Activated CD4-positive, alpha-beta T cell treated with anti-CD3 and anti-CD28 coated beads, Interleukin-2, Interleukin-6, amounts not matched to agents 100 ng/mL and 50 ng/mL, durations not matched to agents 16 hours and 8 hours (primary cell): ENCODE data around the gene FKBP5.
A peak's percentile ranks its signal among the peaks of the same experiment; 100 is the strongest.
"Not testable (repeated sequence)": the region's sequence is repeated elsewhere in the genome, so short reads cannot be mapped to it uniquely, and the experiment has no call there.

Source experiments
- DNase-seq: peaks from one replicate; pipeline ENCODE4 v3.0.0-alpha.2; 2020

The FKBP5 gene

GRCh38 chr6:35582315-35582714 lies 106.4 kb downstream of the FKBP5 start:
- DNase-seq = no peak

GRCh38 chr6:35581633-35582032 lies 107.1 kb downstream of the FKBP5 start:
- no peak for DNase-seq

GRCh38 chr6:35580836-35581235 lies 107.9 kb downstream of the FKBP5 start:
- no peak for DNase-seq

DNA sequence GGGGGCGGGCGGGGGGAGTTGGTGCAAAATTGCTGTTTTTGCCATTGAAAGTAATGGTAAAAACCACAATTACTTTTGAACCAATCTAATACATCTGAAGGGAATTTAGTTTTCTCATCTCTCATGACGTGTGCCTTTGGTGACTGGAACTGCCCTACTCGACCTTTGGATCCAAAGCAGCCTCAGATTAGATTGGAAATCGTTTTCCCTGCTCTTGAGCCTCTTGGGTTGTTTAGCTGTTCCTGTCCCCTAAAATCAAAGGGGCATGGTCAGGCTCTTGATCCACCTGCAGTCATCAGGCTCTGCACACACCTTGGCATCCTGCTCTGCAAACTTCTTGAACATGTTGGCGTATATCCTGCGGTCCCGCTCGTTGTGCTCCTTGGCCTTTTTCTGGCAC lies 112.0 kb downstream of the FKBP5 start:
- DNase-seq = no peak

DNA sequence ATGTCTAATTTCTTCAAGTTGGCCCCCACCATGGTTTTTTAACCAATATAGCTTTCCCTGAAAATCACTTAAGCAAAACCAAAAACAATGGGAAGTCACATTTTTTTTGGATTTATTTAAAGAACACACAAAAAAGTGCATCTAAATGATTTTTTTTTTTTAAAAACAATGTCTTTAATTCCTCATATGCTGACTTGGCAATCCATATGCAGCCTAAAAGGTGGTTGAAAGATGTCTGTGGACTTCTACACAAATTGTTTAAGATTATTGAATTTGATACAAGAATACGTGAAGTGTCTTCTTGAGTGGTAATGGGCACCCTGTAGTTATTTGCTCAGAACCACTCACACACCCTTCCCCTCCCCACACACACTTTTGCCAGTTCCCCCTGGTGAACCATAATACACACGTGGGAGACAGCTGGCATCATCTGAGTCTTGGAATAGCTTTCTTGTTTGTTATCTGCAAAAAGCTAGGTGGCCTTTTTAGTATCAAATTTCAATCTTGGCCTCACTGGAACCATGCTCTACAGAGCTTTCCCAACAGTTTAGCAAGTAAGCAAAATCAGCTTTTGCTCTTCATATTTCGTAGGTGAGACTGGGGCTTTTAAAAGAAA lies 115.1 kb downstream of the FKBP5 start:
- no peak for DNase-seq

GRCh38 chr6:35570885-35571330 lies 117.8 kb downstream of the FKBP5 start:
- DNase-seq = not testable (repeated sequence)

- DNase-seq = peak; percentile 34
Observed at GRCh38 chr6:35569011-35569461, 119.7 kb downstream of the FKBP5 start.

DNA sequence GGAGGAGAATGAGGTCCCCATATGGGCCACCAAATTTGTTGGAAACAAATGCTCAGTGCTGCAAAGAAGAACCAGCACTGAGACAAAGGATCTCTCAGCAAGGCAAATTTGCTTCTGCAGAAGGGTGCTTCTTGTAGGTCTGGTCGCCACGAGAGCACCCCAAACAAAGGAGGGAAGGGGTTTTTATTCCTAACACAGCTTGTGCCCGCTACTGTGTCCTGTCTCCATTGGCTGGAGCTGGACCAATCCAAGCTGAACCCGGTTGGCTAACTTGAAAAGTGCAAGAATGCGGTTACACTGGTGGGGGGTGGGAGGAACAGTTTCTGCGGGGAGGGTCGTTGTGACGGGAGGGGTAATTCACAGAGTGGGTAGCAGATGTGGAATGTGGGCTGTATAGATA lies 121.9 kb downstream of the FKBP5 start:
- DNase-seq = no peak

GRCh38 chr6:35564733-35565132 lies 124.0 kb downstream of the FKBP5 start:
- DNase-seq = no peak

DNA sequence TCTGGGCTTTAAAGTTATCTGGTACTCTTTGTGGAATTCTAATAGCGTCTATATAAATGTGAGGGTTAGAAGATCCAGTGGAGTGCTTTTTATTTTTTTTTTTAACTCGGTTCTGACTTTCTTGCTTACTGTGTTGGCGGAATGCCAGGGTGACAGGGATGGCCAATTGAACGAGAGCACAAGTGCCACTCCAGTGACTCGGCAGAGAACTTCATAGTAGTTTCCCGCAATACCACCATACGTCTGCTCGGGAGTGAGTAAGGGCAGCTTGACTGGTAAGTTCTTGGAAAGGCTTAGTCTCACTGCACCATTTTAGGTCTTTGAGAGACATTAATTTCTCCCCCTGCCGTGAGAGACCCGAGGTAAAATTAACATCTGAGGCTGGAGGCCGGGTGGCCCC lies 126.7 kb downstream of the FKBP5 start:
- no peak for DNase-seq

DNA sequence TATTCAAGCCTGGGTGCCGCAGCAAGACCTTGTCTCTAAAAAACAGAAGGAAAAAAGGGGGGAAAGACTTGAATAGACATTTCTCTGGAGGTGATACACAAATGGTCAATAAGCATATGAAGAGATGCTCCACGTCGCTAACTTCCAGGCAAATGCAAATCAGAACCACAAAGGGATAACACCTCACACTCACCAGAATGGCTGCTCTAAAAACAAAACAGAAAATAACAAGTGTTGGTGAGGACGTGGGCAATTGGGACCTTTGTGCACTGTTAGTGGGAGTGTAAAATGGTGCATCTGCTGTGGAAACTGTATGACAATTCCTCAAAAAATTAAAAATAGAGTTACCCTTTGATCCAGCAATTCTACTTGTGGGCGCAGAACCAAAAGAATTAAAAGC lies 127.6 kb downstream of the FKBP5 start:
- DNase-seq = no peak

DNA sequence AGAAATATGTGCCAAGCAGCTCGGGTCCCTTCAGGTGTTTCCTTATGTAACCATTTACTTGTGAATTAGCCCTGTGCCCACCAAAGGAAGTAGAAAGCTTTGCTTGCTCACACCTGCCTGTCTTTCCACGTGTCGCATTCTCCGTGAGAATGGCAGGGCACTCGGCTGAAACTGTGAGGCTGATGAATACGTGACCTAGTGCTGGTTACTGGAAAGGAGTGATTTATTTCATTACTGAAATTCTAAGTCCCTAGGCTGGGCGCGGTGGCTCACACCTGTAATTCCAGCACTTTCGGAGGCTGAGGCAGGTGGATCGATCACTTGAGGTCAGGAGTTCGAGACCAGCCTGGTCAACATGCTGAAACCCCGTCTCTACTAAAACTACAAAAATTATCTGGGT lies 130.1 kb downstream of the FKBP5 start:
- DNase-seq = no peak

DNA sequence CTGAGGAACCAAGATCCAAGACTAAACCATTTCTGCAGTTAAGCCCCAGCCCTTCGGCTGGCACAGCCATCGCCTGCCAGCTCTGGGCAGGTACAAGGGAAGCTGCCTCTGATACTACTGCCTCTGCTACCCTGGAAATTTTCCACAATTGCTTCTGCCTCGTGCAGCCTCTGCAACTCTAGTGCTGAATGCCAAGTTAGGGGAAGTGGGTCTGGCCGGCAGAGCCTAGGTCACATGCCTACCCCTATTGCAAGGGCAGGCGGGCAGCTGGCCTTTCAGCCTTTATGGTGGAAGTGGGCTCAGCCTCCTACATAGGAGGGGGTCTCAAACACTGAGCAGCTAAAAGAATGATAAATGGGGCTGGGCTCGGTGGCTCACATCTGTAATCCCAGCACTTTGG lies 131.5 kb downstream of the FKBP5 start:
- no peak for DNase-seq

DNA sequence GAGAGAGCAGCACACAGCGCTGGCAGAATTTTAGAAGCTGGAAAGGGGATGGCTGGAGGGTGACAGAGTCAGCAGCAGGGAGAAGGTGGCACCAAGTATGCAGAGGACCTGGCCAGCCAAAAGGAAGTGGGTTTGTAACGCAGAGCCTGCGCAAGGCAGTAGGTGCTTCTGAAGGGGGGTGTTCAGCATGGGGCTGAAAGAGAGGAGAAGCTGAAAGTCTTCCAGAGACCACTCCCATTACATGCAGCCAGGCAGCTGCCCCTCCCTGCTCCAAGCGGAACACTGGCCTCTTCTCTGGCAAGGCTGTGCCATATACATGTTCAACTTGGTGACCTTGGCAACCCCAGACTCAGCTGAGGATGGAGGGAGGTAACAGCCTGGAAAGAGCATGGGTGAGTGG lies 133.9 kb downstream of the FKBP5 start:
- DNase-seq = no peak

DNA sequence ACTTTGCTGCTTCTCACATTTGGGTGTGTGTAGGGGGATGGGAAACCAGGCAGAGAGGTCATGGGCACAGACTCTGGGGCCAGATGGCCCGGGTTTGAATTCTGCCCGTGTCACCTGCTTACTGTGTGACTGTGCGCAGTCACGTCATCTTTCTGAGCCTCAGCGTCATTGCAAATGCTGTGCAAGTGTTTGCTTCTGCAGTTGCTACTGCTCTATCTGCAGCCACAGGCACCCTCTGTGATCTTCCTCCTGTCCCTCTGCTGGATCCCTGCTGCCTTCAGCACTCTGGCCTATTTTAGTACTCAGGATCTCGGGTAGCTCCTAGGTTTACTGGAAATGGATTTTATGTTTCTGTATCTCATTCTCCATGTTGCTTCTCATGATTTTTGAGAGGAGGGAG lies 135.4 kb downstream of the FKBP5 start:
- no peak for DNase-seq

DNA sequence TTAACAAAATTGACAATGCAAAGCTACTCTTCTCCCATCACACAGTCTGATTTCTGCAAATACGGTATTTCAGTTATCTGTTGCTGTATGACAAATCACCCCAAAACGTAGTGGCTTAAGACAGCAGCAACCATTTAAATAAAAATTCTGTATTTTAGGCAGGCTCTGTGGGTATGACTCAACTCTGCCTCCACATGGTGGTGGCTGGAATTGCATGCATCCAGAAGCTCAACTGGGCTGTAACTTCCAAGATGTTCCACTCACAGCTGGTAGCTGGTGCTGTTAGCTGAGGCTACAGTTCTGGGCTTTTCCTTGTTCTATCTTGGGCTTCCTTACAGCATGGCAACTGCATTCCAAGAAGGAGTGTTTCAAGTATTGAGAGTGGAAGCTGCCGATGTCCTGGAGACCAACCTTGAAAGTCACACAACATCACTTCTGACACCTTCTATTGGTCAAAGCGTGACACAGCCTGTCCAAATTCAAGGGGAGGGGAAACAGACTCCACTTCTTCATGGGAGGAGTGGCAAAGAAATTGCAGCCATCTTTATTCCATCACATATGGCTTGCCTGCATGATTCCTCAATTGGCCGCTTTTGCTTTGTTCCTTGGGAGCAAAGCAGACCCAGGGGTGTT lies 136.3 kb downstream of the FKBP5 start:
- peak; percentile 71 for DNase-seq

- DNase-seq = no peak
Observed at GRCh38 chr6:35550437-35550836, 138.3 kb downstream of the FKBP5 start.

DNA sequence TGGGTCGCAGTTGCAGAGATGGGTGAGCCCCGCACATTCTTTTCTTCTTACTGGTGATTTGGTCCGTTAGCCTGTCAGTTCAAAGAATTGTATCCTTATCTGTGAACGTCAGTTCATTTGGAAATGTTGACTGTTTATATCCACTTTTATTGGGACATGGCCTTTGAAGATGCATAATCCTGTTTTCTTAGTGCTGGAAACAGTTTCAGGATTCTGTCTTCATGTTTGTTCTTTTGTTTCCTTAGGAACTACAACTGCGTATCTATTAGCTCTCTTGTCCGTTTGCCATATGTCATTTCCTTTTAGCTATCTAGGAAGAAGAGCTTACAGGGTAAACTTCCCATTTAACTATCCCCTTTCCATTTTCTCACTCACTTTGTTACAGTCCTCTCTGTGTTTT lies 141.0 kb downstream of the FKBP5 start:
- DNase-seq = no peak

DNA sequence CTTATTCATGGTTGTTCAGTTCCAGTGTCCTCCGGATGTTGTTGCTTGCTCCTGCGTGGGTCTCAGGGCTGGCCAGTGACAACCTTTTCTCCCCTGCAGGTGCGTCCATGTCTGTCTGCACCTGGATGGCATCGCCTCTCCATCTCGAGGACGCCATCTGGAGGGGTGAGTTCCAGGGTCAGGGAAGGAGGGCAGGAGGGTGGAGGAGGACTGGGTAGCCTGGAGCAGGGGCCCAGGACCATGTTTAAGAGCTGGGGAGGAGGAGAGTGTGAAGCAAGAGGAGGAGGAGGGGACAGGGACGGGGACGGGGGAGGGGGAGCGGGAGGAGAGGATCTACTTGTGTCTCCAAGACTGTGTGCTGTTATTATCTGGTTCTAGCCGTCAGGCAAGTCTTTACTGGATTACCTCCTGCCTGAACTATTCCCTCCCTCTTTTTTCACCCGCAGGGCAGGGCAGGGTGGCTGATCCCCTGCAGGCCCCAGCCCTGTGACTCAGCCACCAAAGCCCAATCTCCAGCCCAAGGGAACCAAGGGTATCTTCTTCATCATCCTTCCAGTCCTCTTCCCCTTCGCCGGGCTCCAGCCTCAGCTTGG lies 143.8 kb downstream of the FKBP5 start:
- DNase-seq = no peak

DNA sequence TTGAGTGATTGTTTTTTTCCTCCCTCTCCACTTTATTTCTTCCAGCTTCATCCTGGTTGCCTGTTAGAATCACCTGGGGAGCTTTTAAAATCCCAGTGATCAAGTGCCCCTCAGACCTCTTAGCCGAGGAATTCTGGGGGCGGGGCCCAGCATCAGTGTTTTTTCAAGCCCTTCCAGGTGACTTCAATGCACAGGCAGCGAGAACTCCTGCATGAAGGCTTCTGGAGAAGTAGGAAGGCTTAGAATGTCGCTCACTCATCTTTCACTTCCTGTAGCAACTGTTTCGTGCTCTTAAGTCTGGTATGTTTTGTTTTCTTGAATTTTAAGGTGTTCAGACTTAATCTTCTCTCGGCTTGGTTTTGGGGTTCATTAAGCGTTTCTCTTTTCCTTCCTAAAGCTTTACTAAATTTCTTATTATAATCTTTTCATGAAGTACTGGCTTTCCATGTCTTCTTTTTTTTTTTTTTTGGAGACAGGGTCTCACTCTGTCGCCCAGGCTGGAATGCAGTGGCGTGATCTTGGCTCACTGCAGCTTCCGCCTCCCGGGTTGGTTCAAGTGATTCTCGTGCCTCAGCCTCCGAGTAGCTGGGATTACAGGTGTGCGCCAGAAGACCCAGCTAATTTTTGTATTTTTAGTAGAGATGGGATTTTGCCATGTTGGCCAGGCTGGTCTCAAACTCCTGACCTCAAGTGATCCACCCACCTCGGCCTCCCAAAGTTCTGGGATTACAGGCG lies 145.1 kb downstream of the FKBP5 start:
- DNase-seq = no peak

GRCh38 chr6:35541836-35542235 lies 146.9 kb downstream of the FKBP5 start:
- no peak for DNase-seq

GRCh38 chr6:35539223-35539622 lies 149.5 kb downstream of the FKBP5 start:
- no peak for DNase-seq

DNA sequence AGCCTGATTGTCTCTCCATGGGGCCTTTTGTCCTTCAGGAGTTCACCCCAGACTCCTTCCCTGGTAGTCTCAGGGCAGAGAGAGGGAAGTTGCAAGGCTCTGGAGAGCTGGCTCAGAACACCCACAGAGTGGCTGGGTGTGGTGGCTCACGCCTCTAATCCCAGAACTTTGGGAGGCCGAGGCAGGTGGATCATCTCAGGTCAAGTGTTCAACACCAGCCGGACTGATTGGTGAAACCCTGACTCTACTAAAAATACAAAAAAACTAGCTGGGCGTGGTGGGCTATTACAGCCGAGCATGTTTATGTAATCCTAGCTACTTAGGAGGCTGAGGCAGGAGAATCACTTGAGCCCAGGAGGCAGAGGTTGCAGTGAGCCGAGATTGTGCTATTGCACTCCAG lies 152.9 kb downstream of the FKBP5 start:
- DNase-seq = not testable (repeated sequence)
